Ishikawa (cell line): ENCODE measurements around the gene EMX1.

ENCODE experiments used
- CEBPB ChIP-seq: IDR thresholded peaks from 2 replicates; pipeline ENCODE4 v1.6.1; 2012
- CREB1 ChIP-seq: IDR thresholded peaks from 2 replicates; pipeline ENCODE4 v1.6.1; 2012; ENCODE audit warnings: low read depth
- EGR1 ChIP-seq: IDR thresholded peaks from 2 replicates; pipeline ENCODE4 v1.6.1; 2012
- EP300 ChIP-seq: IDR thresholded peaks from 2 replicates; pipeline ENCODE4 v1.6.1; 2012; ENCODE audit warnings: borderline replicate concordance
- FOXM1 ChIP-seq: IDR thresholded peaks from 2 replicates; pipeline ENCODE4 v1.6.1; 2012; ENCODE audit warnings: low read depth, borderline replicate concordance
- NFIC ChIP-seq: IDR thresholded peaks from 2 replicates; pipeline ENCODE4 v1.6.1; 2012
- RAD21 ChIP-seq: IDR thresholded peaks from 2 replicates; pipeline ENCODE4 v1.6.1; 2012; ENCODE audit warnings: low read depth
- TAF1 ChIP-seq: IDR thresholded peaks from 2 replicates; pipeline ENCODE4 v1.6.1; 2012; ENCODE audit warnings: low read depth, mild to moderate bottlenecking
- TCF12 ChIP-seq: IDR thresholded peaks from 2 replicates; pipeline ENCODE4 v1.6.1; 2012; ENCODE audit warnings: low read depth
- TEAD4 ChIP-seq: IDR thresholded peaks from 2 replicates; pipeline ENCODE4 v1.6.1; 2012
- YY1 ChIP-seq: IDR thresholded peaks from 2 replicates; pipeline ENCODE4 v1.6.1; 2012; ENCODE audit warnings: low read depth
- ZBTB7A ChIP-seq: IDR thresholded peaks from 2 replicates; pipeline ENCODE4 v1.6.1; 2012; ENCODE audit warnings: low read depth
- TF ChIP-seq, protein P1 (sequence below): IDR thresholded peaks from 2 replicates; pipeline ENCODE4 v1.6.1; 2012; ENCODE audit warnings: low read depth, mild to moderate bottlenecking
- TF ChIP-seq, protein P2 (sequence below): IDR thresholded peaks from 2 replicates; pipeline ENCODE4 v1.6.1; 2012
- TF ChIP-seq, protein P3 (sequence below): IDR thresholded peaks from 2 replicates; pipeline ENCODE4 v1.6.1; 2012

Gene EMX1

DNA sequence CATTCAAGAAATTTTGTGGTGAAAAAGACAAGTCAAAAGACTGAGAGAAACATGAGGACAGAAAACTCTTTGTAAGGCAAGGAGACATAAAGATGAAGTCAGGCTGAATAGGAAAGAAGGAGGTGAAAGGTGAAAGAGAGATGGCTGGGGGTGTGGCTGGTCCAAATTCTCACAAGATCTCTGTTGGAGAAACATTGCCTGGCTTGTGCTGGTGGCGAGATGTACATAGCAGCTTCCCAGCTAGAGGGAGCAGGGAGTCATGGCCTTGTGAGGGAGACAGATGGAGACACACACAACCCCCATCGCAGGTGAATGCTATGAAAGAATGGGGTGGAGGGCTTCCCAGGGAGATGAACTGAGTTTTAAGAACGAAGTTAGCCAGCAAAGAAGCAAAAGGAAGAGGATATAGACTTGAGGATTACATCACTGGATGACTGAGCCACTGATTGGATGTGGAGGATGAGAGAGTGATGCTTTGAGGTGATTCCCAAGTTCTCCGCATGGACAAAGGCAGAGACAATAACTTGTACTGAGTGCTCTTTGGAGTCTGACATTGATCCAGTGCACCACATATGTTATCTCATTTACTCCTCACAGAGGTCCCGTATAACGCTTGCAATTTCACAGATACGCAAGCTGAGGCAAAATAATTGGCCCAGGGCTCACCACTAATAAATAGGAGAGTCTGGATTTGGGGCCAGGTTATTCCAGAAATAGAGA lies 3.7 kb upstream of the EMX1 start:
- TF ChIP-seq ZBTB7A (no peak), RAD21 (no peak), NFIC (no peak), TCF12 (no peak), EP300 (no peak), TAF1 (no peak), EGR1 (no peak), CEBPB (no peak), TEAD4 (no peak)
- TF ChIP-seq, protein P1, sequence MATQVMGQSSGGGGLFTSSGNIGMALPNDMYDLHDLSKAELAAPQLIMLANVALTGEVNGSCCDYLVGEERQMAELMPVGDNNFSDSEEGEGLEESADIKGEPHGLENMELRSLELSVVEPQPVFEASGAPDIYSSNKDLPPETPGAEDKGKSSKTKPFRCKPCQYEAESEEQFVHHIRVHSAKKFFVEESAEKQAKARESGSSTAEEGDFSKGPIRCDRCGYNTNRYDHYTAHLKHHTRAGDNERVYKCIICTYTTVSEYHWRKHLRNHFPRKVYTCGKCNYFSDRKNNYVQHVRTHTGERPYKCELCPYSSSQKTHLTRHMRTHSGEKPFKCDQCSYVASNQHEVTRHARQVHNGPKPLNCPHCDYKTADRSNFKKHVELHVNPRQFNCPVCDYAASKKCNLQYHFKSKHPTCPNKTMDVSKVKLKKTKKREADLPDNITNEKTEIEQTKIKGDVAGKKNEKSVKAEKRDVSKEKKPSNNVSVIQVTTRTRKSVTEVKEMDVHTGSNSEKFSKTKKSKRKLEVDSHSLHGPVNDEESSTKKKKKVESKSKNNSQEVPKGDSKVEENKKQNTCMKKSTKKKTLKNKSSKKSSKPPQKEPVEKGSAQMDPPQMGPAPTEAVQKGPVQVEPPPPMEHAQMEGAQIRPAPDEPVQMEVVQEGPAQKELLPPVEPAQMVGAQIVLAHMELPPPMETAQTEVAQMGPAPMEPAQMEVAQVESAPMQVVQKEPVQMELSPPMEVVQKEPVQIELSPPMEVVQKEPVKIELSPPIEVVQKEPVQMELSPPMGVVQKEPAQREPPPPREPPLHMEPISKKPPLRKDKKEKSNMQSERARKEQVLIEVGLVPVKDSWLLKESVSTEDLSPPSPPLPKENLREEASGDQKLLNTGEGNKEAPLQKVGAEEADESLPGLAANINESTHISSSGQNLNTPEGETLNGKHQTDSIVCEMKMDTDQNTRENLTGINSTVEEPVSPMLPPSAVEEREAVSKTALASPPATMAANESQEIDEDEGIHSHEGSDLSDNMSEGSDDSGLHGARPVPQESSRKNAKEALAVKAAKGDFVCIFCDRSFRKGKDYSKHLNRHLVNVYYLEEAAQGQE = no peak
- TF ChIP-seq, protein P2, sequence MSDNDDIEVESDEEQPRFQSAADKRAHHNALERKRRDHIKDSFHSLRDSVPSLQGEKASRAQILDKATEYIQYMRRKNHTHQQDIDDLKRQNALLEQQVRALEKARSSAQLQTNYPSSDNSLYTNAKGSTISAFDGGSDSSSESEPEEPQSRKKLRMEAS = no peak
- TF ChIP-seq, protein P3, sequence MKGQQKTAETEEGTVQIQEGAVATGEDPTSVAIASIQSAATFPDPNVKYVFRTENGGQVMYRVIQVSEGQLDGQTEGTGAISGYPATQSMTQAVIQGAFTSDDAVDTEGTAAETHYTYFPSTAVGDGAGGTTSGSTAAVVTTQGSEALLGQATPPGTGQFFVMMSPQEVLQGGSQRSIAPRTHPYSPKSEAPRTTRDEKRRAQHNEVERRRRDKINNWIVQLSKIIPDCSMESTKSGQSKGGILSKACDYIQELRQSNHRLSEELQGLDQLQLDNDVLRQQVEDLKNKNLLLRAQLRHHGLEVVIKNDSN = no peak

DNA sequence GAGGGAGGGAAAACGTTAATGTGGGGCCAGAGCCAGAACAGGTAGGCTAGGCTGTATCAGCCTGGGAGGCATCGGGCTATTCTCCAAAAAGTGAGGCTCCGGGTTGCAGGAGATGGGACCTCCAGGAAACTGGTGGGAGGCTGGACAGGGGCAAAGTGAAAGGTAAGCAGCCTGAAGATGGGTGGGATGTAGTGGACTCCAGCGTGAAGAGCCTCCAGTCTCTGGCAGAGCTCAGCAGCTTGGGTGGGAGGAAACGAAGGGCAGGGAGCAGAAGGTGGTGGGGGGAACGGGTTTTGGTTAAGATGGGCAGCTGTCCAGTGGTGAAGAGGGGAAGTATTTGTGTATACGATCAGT lies 3.1 kb upstream of the EMX1 start:
- TF ChIP-seq TEAD4 = no peak
- TF ChIP-seq TCF12 = no peak
- no peak for TF ChIP-seq ZBTB7A
- no peak for TF ChIP-seq EGR1
- TF ChIP-seq, protein P2 = no peak
- TF ChIP-seq RAD21 = no peak

DNA sequence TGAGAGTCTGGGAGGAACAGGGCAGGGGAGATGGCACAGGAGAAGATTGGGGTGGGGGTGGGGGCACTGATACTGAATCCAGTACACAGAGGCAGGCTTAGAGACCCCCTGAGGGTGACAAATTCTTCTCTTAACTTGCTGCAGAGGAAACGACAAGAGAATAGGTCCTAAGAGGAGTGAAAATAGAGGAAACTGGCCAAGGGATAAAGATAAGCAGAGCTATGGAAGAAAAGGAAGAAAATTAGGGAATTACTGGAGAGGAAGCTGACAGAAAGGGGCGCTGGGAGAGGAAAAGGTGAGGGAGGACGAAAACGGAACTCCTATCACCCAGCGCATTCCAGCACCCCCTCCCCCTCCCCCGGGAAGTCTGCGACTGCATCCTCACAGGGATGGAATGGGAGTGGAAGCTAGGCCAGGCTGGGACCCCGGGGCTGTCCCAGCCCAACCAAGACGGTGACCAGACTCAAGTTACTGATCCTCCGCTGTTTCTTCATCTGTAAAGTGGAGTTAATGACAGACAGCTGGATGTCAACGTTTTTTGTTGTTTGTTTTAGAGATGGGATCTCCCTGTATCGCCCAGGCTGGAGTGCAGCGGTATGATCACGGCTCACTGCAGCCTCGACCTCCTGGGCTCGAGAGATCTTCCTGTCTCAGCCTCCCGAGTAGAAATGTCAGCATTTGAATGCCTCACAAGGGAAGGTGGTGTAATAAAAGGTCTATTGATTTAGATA lies 2.6 kb upstream of the EMX1 start:
- TF ChIP-seq CEBPB (no peak), CREB1 (no peak), TCF12 (no peak), RAD21 (no peak), TEAD4 (no peak), EGR1 (no peak), ZBTB7A (no peak), FOXM1 (no peak), YY1 (no peak)
- TF ChIP-seq, protein P1 = no peak
- TF ChIP-seq, protein P3 = no peak

DNA sequence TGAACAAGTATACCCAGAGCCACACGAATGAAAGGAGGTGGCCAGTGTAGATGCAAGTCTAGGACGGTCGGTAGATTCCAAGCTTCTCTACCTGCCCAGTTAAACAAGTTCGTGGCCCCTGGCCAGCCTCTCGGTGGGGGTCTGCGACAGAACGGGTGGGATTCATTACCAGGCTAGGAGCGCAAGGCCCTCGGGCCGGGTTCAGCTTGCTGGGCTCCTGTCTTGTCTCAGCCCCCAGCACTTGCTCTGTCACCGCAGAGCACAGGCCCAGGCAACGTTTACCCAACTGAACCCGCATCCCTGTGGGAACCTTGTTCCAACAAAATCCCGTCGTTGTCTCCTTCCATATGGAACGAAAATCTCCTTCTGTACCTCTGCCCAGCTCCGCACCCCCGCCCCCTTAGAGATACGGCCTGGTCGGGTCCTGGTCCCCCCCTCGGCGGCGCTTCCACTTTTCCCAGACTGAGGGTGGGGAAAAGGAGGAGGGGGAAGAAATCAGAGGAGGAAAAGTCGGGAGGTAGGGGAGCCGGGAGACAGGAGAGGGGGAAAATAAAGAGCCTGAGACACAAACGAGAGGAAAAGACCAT lies 1.9 kb upstream of the EMX1 start:
- TF ChIP-seq RAD21 = no peak
- TF ChIP-seq, protein P2 = no peak
- no peak for TF ChIP-seq EP300
- no peak for TF ChIP-seq ZBTB7A
- TF ChIP-seq CEBPB = no peak
- no peak for TF ChIP-seq CREB1
- TF ChIP-seq, protein P1 = no peak
